HCT116 (cell line): Measurements from ENCODE around the gene PFDN4. TPM values are rescaled to one million over a fixed set of nuclear protein-coding genes. Genes with fewer than 3 reads are reported as not detected.

Experiments used
- ATAC-seq: fragments of 200-7000 bp; cut with Tn5 transposase; 2 replicates; pipeline ENCODE4 v1.9.1; 2020; ENCODE audit warnings: mild to moderate bottlenecking, moderate library complexity
- BruUV-seq: library from RNA; stranded (reverse); fragments of 400-500 nt; replicated peaks from 2 replicates; lab custom pipeline; 2021; lab: Mats Ljungman, UMichigan
- CTCF ChIA-PET: fragments of 300-600 bp; sonication (Branson Sonifier 250); formaldehyde crosslinking; loops from one replicate; lab custom pipeline; 2021; ENCODE audit warnings: antibody characterized with exemption; lab: Charles Lee
- POLR2A ChIA-PET: fragments of 300-600, 350-600 bp; sonication (Branson Sonifier 250); formaldehyde crosslinking; loops from one replicate; lab custom pipeline; 2021; ENCODE audit warnings: antibody characterized with exemption; lab: Charles Lee
- RAD21 ChIA-PET, 2 experiments: fragments of 300-600 bp; sonication (Branson Sonifier 250); formaldehyde crosslinking; loops; one replicate each; lab custom pipeline; 2023; ENCODE audit warnings: low total read pairs in 2 of 2; ENCODE audit not compliant: uncharacterized antibody in 2 of 2, unreplicated experiment in 2 of 2, low non-redundant PET in 1 of 2; lab: Charles Lee
- DNase-seq: peaks from one replicate; pipeline ENCODE4 v3.0.0-alpha.2; 2010; ENCODE audit warnings: low read depth, low spot score
- H2AFZ ChIP-seq: fragments of 200-600 bp; shearing (Covaris generic), sonication (generic); 2 replicates; pipeline ENCODE4 v1.6.1; 2017; ENCODE audit warnings: low read depth, mixed run types, mixed read lengths, antibody characterized with exemption, low read length; ENCODE audit not compliant: poor library complexity, severe bottlenecking
- H3K27ac ChIP-seq: 2 replicates; pipeline ENCODE4 v1.5.1; 2012; ENCODE audit warnings: low read depth, low read length
- H3K27me3 ChIP-seq: fragments of 200-600 bp; sonication (generic); 2 replicates; pipeline ENCODE4 v1.6.1; 2016; ENCODE audit warnings: mixed run types, low read length, mixed read lengths; ENCODE audit not compliant: insufficient read depth
- H3K36me3 ChIP-seq, 2 experiments: fragments of 200-500 bp in 1 of 2; fragments of 200-600 bp in 1 of 2; sonication (Bioruptor generic) in 1 of 2; sonication (generic) in 1 of 2; 2 replicates each; pipeline versions ENCODE4 v1.5.1 to v1.6.1; 2014 to 2016; ENCODE audit warnings: low read length in 2 of 2, inconsistent platforms in 1 of 2, mixed read lengths in 1 of 2, mixed run types in 1 of 2; ENCODE audit not compliant: insufficient read depth in 2 of 2, control insufficient read depth in 1 of 2
- H3K4me1 ChIP-seq, 2 experiments: fragments of 200-600 bp in 1 of 2; sonication (generic) in 1 of 2; 2 replicates each; pipeline versions ENCODE4 v1.5.1 to v1.6.1; 2012 to 2017; ENCODE audit warnings: low read length in 2 of 2, inconsistent platforms in 1 of 2, mild to moderate bottlenecking in 1 of 2, mixed read lengths in 1 of 2, mixed run types in 1 of 2, moderate library complexity in 1 of 2; ENCODE audit not compliant: insufficient read depth in 2 of 2, control insufficient read depth in 1 of 2
- H3K4me2 ChIP-seq: fragments of 200-600 bp; sonication (generic); 2 replicates; pipeline ENCODE4 v1.6.1; 2017; ENCODE audit warnings: mixed run types, low read length, mixed read lengths
- H3K4me3 ChIP-seq, 2 experiments: fragments of 200-600 bp in 1 of 2; sonication (generic) in 1 of 2; replicated peaks in 1 of 2; 2 replicates each; pipeline ENCODE4 v1.5.1; 2011 to 2016; ENCODE audit warnings: low read length in 2 of 2, control low read depth in 1 of 2, low read depth in 1 of 2, mild to moderate bottlenecking in 1 of 2, mixed read lengths in 1 of 2, mixed run types in 1 of 2
- H3K79me2 ChIP-seq: fragments of 200-600 bp; sonication (generic); 2 replicates; pipeline ENCODE4 v1.6.1; 2017; ENCODE audit warnings: mild to moderate bottlenecking, mixed run types, low read length, moderate library complexity, mixed read lengths; ENCODE audit not compliant: insufficient read depth
- H3K9ac ChIP-seq: fragments of 200-600 bp; sonication (generic); 2 replicates; pipeline ENCODE4 v1.6.1; 2016; ENCODE audit warnings: low read length, mixed read lengths
- H3K9me2 ChIP-seq: fragments of 200-600 bp; sonication (generic), shearing (Covaris generic); 2 replicates; pipeline ENCODE4 v1.6.1; 2017; ENCODE audit warnings: mixed run types, mild to moderate bottlenecking, moderate library complexity; ENCODE audit not compliant: insufficient read depth
- H3K9me3 ChIP-seq, 2 experiments: fragments of 200-500 bp in 1 of 2; fragments of 200-600 bp in 1 of 2; sonication (Bioruptor generic) in 1 of 2; sonication (generic) in 1 of 2; 2 replicates each; pipeline ENCODE4 v1.6.1; 2014 to 2017; ENCODE audit warnings: low read length in 2 of 2, mixed read lengths in 2 of 2, inconsistent platforms in 1 of 2, low read depth in 1 of 2, mild to moderate bottlenecking in 1 of 2, mixed run types in 1 of 2, moderate library complexity in 1 of 2; ENCODE audit not compliant: control insufficient read depth in 1 of 2, insufficient read depth in 1 of 2
- H4K20me1 ChIP-seq: fragments of 200-600 bp; sonication (generic), shearing (Covaris generic); 2 replicates; pipeline ENCODE4 v1.6.1; 2017; ENCODE audit warnings: mixed run types, mild to moderate bottlenecking, moderate library complexity; ENCODE audit not compliant: insufficient read depth
- CBX3 ChIP-seq: IDR thresholded peaks from 2 replicates; pipeline ENCODE4 v1.6.1; 2012; ENCODE audit warnings: low read depth
- EGR1 ChIP-seq: IDR thresholded peaks from 2 replicates; pipeline ENCODE4 v1.6.1; 2012; ENCODE audit warnings: low read depth
- ELF1 ChIP-seq: IDR thresholded peaks from 2 replicates; pipeline ENCODE4 v1.6.1; 2012; ENCODE audit warnings: low read depth, borderline replicate concordance
- EZH2 ChIP-seq: fragments of 200-600 bp; sonication (generic); IDR thresholded peaks from 2 replicates; pipeline ENCODE4 v1.6.1; 2017; ENCODE audit warnings: antibody characterized with exemption, mixed run types
- EZH2phosphoT487 ChIP-seq: fragments of 200-600 bp; IDR thresholded peaks from 2 replicates; pipeline ENCODE4 v1.6.1; 2018; ENCODE audit warnings: antibody characterized with exemption, borderline replicate concordance
- FOSL1 ChIP-seq: IDR thresholded peaks from 2 replicates; pipeline ENCODE4 v1.6.1; 2012; ENCODE audit warnings: low read depth
- JUND ChIP-seq: IDR thresholded peaks from 2 replicates; pipeline ENCODE4 v1.6.1; 2012
- POLR2A ChIP-seq: IDR thresholded peaks from 2 replicates; pipeline ENCODE4 v1.7.0; 2011; ENCODE audit warnings: borderline replicate concordance; ENCODE audit not compliant: insufficient read depth, insufficient read length; ENCODE audit errors: extremely low read depth
- POLR2AphosphoS5 ChIP-seq: IDR thresholded peaks from 2 replicates; pipeline ENCODE4 v1.6.1; 2011; ENCODE audit warnings: mild to moderate bottlenecking, low read depth, low read length, moderate library complexity
- RAD21 ChIP-seq: IDR thresholded peaks from 2 replicates; pipeline ENCODE4 v1.6.1; 2012; ENCODE audit warnings: low read depth, mild to moderate bottlenecking
- SRF ChIP-seq: IDR thresholded peaks from 2 replicates; pipeline ENCODE4 v1.6.1; 2012; ENCODE audit warnings: low read depth
- TCF7L2 ChIP-seq: IDR thresholded peaks from 2 replicates; pipeline ENCODE4 v1.7.0; 2011; ENCODE audit warnings: borderline replicate concordance, inconsistent platforms; ENCODE audit not compliant: insufficient read depth, insufficient read length; ENCODE audit errors: extremely low read depth
- YY1 ChIP-seq: IDR thresholded peaks from 2 replicates; pipeline ENCODE4 v1.6.1; 2011; ENCODE audit warnings: low read length, low read depth, moderate library complexity, mild to moderate bottlenecking; ENCODE audit not compliant: insufficient replicate concordance; ENCODE audit errors: extremely low read depth
- intact Hi-C: fragments of 100-400 bp; cut with micrococcal nuclease; formaldehyde crosslinking; loops from 2 replicates; pipeline ENCODE4 v1.10.0; 2022
- total RNA-seq: library from RNA; stranded (reverse); gene quantifications from one replicate; pipeline ENCODE4 v1.2.1, GENCODE V29; 2021; ENCODE audit not compliant: unreplicated experiment
- TF ChIP-seq, protein P1 (sequence below), 3 experiments: fragments of 200-600 bp in 1 of 3; sonication (generic) in 1 of 3; IDR thresholded peaks in 2 of 3; conservative IDR thresholded peaks in 1 of 3; 2 replicates each; pipeline ENCODE4 v1.5.1; 2012 to 2017; ENCODE audit warnings: low read depth in 2 of 3, low read length in 2 of 3, antibody characterized with exemption in 1 of 3, borderline replicate concordance in 1 of 3, control low read depth in 1 of 3, mild to moderate bottlenecking in 1 of 3, mixed read lengths in 1 of 3, mixed run types in 1 of 3, moderate library complexity in 1 of 3; ENCODE audit not compliant: insufficient read depth in 1 of 3
- TF ChIP-seq, protein P2 (sequence below): IDR thresholded peaks from 2 replicates; pipeline ENCODE4 v1.6.1; 2011; ENCODE audit warnings: mild to moderate bottlenecking, low read length, moderate library complexity; ENCODE audit not compliant: insufficient replicate concordance; ENCODE audit errors: extremely low read depth

Gene PFDN4
- total RNA-seq, 1 experiment from 2014 or later = 71.5 TPM

DNA sequence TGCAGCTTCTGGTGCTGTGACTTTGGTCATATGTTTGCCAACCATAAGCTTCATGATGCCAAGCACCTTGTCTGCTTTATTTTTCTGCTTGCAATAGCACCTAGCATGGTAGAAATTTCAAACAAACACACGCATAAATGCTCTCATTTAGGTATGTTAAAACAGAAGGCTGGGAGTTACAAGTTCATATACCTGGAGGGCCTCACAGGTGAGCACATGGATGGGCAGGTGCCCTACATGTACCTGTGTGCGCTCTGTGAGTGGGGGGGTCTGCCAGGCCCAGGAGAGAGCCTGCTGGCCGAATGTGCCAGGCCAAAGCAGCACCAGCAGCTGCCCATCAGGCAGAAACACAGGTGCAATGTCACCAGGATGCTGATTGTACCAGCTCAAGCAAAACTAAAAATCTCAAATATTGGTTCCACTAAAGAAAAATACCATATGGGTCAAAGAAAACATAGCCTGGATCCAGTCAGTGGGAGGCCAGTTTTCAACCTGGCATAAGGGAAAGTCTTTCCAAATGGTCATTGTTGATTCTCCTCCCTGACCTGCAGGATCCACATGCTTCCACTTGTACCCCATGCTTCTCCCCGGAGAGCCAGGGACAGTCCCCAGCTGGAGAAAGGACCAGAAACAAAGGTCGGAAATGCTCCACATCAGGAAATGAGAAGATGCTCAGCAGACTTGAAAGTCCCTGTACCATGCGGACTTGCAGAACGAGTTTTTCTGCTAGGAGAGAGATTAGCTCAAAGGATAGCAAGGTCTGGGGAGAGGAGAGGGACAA, 7.2 kb upstream of the PFDN4 start:
- H3K79me2 ChIP-seq = no peaks in the 10 kb centered on the region
- no peak for TF ChIP-seq ELF1
- TF ChIP-seq TCF7L2 = no peak
- TF ChIP-seq, protein P1, sequence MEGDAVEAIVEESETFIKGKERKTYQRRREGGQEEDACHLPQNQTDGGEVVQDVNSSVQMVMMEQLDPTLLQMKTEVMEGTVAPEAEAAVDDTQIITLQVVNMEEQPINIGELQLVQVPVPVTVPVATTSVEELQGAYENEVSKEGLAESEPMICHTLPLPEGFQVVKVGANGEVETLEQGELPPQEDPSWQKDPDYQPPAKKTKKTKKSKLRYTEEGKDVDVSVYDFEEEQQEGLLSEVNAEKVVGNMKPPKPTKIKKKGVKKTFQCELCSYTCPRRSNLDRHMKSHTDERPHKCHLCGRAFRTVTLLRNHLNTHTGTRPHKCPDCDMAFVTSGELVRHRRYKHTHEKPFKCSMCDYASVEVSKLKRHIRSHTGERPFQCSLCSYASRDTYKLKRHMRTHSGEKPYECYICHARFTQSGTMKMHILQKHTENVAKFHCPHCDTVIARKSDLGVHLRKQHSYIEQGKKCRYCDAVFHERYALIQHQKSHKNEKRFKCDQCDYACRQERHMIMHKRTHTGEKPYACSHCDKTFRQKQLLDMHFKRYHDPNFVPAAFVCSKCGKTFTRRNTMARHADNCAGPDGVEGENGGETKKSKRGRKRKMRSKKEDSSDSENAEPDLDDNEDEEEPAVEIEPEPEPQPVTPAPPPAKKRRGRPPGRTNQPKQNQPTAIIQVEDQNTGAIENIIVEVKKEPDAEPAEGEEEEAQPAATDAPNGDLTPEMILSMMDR (IDR thresholded peaks at IDR 0.05 in 2 of 3, conservative IDR thresholded peaks at IDR 0.05 in 1 of 3; ENCODE audit: borderline replicate concordance in 1 of 3, insufficient read depth in 1 of 3, low read depth in 2 of 3, low read length in 2 of 3) = no peak
- no peak for TF ChIP-seq EZH2phosphoT487
- no peak for TF ChIP-seq EZH2
- no peak for TF ChIP-seq FOSL1
- TF ChIP-seq EGR1 = no peak
- TF ChIP-seq CBX3 = no peak
- no peak for TF ChIP-seq SRF
- no peak for TF ChIP-seq RAD21
- no peak for TF ChIP-seq POLR2AphosphoS5
- TF ChIP-seq POLR2A = no peak
- no peak for TF ChIP-seq JUND
- TF ChIP-seq YY1 = no peak
- TF ChIP-seq, protein P2, sequence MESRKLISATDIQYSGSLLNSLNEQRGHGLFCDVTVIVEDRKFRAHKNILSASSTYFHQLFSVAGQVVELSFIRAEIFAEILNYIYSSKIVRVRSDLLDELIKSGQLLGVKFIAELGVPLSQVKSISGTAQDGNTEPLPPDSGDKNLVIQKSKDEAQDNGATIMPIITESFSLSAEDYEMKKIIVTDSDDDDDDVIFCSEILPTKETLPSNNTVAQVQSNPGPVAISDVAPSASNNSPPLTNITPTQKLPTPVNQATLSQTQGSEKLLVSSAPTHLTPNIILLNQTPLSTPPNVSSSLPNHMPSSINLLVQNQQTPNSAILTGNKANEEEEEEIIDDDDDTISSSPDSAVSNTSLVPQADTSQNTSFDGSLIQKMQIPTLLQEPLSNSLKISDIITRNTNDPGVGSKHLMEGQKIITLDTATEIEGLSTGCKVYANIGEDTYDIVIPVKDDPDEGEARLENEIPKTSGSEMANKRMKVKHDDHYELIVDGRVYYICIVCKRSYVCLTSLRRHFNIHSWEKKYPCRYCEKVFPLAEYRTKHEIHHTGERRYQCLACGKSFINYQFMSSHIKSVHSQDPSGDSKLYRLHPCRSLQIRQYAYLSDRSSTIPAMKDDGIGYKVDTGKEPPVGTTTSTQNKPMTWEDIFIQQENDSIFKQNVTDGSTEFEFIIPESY = no peak
- no peaks in the 10 kb centered on the region for H3K9me2 ChIP-seq
- no peaks in the 10 kb centered on the region for H4K20me1 ChIP-seq
- DNase-seq = no peak
- RAD21 ChIA-PET = interaction anchor here (0.6 to 4.1 kb wide), 3 partner anchors 104 to 312 kb away, joined by 7 to 17 read pairs (median 15); no protein-coding TSS in a partner anchor
- BruUV-seq = no TSS peak
- ATAC-seq = no peak
- H3K9ac ChIP-seq = no peak overlapping the region
- no peaks in the 10 kb centered on the region for H3K27me3 ChIP-seq
- no peak overlapping the region for H3K4me3 ChIP-seq
- POLR2A ChIA-PET = no interaction called here
- H3K9me3 ChIP-seq = no peaks in the 10 kb centered on the region
- H3K4me1 ChIP-seq = peaks cover 29 to 43% of the 10 kb centered on the region in 2 experiments
- no peaks in the 10 kb centered on the region for H3K36me3 ChIP-seq
- no peak overlapping the region for H2AFZ ChIP-seq
- intact Hi-C loops = no loop called here
- H3K27ac ChIP-seq = no peak overlapping the region
- H3K4me2 ChIP-seq = no peak overlapping the region
- CTCF ChIA-PET = interaction anchor here (0.7 to 6.3 kb wide), 17 partner anchors 8 to 447 kb away, joined by 3 to 162 read pairs (median 3); partner anchors contain the start of gene BCAS1
